ENCODE data around the gene NR2F6.

DNA sequence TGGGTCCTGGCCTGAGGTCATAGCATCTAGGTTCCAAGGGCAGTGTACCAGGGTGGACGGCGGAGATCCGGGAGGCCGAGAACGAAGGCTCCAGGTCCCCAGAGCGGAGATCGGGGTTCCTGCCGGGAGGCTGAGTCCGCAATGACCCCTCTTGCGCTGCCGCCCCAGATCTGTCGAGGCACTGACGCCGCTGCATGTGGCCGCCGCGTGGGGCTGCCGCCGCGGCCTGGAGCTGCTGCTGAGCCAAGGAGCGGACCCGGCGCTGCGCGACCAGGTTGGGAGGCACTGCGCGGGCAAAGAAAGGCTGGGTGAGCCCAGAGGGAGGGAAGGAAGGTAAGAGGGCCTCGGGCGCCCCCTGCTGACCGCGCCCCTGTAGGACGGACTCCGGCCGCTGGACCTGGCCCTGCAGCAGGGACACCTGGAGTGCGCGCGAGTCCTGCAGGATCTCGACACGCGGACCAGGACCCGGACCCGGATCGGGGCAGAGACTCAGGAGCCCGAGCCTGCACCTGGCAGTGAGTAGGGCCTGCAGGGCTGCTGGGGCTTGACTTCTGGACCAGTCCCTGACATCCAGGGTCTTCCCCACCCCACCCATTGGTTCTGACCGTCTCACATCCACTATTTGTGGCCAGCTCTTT is 36.9 kb upstream of the NR2F6 start:
- TF ChIP-seq CTCF (IDR thresholded peaks at IDR 0.05; ENCODE audit: insufficient read depth, low read depth, low read length) (peak; percentile 59), EZH2 (IDR thresholded peaks at IDR 0.05; ENCODE audit: insufficient read depth, low read length) (peak; percentile 9)

All from astrocyte (in vitro differentiated cells and primary cell).